ENCODE measurements around the gene BCAR1.
"Not testable (repeated sequence)": the region's sequence is repeated elsewhere in the genome, so short reads cannot be mapped to it uniquely, and the experiment has no call there.

The BCAR1 gene

DNA sequence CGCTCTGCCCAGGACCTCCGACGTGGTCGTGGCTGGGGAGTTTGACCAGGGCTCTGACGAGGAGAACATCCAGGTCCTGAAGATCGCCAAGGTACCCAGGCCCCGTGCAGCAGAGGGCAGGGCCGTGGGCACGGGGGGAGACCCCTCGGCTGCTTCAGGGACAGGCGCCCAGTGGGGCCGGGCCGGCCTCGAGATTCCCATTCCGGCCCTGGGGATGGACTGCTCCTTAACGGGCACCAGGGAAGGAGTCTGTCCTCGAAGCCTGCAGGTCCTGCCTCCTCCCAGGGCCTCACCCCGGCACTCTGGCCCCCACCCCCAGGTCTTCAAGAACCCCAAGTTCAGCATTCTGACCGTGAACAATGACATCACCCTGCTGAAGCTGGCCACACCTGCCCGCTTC is 28.3 kb downstream of the BCAR1 start:
- DNase-seq = not testable (repeated sequence)

DNA sequence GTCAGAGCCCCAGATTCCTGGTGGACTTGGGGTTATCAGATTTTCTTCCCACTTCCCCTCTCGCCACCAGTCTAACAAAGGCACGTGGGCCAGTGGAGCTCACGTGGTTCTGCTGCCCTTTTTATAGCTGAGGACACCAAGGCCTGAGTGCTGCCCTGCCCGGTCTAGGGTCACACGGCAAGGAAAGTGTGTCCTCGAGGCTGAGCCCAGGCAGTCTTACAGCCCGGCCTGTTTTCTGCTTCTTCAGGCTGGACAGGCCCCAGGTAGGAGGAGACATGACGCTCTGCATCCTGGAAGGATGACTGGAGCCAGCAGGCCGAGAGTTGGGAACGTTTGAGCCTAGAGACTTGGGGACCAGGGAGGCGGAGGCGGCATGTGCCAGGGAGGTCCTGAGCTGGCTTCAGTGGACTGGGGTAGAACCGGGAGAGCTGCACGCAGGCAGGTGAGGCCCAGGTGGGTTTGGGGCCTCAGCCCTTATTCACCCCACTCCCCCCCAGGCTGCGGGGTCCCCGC is 29.1 kb downstream of the BCAR1 start:
- no peak for DNase-seq

- DNase-seq = no peak
These were observed 31.6 kb downstream of the BCAR1 start for GRCh38 chr16:75219838-75220237.

DNA sequence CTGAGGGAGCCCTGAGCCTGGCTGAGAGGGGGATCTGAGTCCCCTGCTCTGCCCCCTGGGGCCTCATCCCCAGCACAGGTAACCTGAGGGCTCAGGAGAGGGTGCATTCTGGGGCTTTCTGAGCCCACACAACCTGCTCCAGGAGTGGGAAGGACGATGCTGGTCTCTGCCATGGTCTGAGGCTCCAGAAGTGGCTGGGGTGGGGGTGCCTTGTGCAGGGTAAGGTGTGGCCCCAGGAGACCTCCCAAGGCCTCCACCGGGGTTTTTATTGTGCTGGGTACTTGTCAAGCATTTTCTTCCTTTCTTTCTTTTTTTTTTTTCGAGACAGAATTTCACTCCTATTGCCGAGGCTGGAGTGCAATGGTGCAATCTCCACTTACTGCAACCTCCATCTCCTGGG is 32.3 kb downstream of the BCAR1 start:
- DNase-seq = no peak

DNA sequence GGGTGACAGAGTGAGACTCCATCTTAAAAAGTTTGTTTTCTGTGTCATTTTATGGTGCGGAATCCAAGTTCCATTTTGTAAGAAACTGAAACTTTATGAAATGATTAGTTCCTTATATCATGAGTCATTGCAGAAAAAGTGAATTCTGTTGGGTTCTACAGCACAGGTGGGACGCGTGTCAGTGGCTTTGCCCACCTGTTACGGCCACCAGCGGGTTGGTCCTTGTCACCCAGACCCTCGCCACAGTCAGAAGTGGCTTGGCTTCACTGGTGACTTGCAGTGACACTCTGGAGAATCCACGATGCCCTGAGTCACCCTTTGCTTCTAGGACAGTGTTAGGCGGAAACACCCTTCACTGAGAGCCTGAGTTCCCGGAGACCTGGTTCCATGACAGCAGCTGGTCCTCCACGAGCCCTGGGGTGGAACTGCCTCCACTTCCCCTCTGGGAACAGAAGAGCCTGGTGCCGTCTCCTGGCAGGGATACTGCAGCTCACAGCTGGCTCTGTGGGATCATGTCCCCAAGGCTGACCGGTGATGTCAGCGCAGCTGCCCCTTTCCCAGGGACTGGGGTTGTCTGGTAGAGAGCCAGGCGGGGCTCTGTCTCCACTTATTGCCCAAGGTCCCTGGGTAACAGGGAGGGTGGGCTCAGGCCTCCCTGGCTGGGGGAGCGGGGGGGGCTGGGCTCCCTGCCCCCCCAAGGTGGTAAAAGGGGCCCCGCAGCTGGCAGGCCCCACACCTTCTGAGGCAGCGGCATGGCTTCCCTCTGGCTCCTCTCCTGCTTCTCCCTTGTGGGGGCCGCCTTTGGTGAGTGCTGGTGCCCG is 33.0 kb downstream of the BCAR1 start, which contains the start of gene CTRB1:
Gene CTRB1 (plus strand): TSS at position 733 of the 821 bp plus-strand sequence. CDS start 20 bp downstream, at position 753.
- no peak for DNase-seq

- DNase-seq = no peak
These were observed 34.0 kb downstream of the BCAR1 start for GRCh38 chr16:75217389-75217851.

DNA sequence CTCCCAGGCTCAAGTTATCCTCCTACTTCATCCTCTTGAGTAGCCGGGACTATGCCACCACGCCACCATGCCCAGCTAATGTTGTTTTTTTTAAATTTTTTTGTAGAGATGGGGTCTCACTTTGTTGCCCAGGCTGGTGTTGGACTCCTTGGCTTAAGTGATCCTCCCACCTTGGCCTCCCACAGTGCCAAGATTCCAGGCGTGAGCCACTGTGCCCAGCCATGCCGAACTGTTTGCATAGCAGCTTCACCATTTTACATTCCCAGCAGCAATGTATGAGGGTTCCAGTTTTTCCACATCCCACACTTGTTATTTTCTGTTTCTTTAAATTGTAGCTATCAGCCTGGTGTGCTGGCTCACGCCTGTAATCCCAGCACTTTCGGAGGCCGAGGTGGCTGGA is 34.8 kb downstream of the BCAR1 start:
- no peak for DNase-seq

DNA sequence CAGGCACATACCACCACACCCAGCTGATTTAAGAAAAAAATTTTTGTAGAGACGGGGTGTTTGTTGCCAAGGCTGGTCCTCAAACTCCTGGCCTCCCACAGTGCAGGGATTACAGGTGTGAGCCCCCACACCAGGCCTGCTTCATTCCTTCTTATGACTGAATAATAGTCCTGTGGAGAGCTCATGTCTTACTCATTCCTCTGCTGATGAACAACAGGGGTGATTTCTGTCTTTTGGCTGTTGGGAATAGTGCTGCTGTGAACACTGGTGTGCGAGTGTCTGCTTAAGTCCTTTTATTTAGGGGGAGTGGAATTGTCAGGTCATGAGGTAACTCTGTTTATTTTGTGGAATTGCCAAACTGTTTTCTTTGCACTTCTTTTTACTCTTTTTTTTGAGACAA is 35.3 kb downstream of the BCAR1 start:
- no peak for DNase-seq

- DNase-seq = not testable (repeated sequence)
These were observed 40.1 kb downstream of the BCAR1 start for GRCh38 chr16:75211286-75211685.

DNA sequence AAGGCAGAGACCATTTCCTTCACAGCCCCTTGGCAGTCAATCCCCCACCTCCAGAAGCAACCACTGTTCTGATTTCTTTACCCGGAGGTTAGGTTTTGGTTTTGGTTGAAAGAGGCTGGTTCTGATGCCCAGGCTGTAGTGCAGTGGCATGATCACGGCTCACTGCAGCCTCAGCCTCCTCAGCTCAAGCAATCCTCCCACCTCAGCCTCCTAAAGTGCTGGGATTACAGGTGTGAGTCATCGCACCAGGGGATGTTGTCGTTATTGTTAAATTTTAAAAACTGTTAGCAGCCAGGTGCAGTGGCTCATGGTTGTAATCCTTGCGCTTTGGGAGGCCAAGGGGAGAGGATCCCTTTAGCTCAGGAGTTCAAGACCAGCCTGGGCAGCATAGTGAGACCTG is 41.5 kb downstream of the BCAR1 start:
- no peak for DNase-seq

GRCh38 chr16:75209514-75209913 is 41.9 kb downstream of the BCAR1 start:
- DNase-seq = not testable (repeated sequence)

DNA sequence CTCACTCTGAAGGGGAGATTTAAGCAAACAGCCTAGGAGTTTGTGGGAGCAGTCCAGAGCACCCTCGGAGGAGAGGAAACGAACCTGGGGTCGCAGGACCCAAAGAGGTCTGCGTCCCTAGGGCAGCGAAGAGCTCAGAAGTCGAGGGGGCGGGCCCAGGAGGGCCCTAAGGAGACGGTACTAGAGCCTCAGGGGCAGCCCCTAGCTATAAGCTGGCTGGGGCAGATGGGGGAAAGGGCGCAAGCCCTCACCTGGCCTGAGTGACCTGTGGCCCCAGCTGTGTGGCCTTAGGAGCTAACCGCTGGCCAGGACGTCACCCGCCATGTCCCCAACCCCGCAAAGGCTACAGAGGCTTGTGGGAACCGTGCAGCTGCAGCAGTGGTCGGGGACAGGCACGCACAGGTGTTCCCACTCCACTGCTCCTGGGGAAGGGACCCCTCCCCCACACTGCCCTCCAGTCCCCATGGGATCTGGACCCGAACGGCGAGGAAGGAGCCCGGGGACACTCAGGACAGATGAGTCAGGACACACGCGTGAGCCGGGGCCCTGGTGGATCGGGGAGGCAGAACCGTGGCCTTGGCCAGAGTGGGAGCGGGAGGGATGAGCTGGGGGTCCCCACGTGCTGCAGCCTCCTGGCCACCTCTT is 42.4 kb downstream of the BCAR1 start:
- no peak for DNase-seq

- DNase-seq = no peak
These were observed 43.1 kb downstream of the BCAR1 start for GRCh38 chr16:75208242-75208825.

DNA sequence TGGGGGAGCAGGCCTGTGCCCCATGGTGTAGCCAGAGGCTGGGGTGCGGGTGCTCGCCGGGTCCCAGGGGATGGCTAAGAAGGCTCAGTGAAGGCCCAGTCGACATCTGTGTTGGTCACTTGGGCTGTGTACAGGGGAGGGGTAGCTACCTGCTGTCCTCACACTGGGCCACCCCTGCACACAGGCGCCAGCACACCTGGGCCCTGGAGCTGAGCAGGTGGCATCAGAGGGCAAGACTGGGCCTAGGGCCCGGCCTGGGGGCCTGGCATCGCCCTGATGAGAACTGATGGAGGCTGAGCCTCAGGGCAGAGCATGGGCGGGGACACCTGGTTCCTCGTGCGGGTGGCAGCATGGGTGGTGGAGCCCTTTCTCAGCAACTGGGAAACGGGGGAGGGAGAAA is 43.6 kb downstream of the BCAR1 start:
- no peak for DNase-seq

GRCh38 chr16:75206749-75207451 is 44.5 kb downstream of the BCAR1 start, which contains the start of gene CTRB2:
TSS of gene CTRB2 (minus strand) at chr16:75207161. CDS start at chr16:75207141, 20 bp downstream.
- DNase-seq = no peak

DNA sequence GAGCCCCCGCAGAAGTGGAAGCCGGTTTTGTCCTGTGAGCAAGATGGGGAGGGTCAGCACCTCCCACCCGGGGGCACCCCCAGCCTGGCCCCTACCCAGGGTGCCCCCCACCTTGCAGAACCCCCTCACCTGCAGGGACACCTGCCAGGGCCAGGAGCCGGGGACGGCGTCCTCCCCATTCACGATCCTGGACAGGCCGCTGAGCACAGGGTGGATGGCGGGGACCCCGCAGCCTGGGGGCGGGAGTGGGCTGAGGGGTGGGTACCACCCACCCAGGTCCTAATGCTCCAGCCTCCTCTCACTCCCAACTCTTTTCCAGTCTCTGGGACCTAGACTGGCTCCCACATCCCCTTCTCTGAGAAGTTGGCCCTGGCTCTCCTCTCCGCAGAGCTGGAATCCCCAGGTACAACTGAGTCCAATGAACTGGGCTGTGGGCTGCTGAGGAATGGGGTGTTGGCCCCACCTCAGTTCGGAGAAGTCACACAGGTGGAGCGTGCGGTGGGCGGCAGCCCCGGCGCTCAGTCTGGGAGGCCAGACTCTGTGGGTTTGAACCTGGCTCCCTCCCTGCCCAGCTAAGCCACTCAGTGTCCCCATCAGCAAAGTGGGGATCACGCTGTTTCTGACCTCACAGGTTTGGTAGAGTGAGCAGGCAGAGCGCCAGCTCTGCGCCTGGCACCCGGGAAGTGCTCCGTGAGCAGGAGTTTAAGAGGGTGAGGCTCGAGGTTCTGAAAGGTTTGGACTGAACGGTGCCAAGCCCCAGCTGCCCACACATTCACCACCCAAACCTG is 45.3 kb downstream of the BCAR1 start:
- not testable (repeated sequence) for DNase-seq

DNA sequence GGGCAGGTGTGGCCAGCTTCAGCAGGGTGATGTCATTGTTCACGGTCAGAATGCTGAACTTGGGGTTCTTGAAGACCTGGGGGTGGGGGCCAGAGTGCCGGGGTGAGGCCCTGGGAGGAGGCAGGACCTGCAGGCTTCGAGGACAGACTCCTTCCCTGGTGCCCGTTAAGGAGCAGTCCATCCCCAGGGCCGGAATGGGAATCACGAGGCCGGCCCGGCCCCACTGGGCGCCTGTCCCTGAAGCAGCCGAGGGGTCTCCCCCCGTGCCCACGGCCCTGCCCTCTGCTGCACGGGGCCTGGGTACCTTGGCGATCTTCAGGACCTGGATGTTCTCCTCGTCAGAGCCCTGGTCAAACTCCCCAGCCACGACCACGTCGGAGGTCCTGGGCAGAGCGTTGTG is 46.0 kb downstream of the BCAR1 start:
- not testable (repeated sequence) for DNase-seq

DNA sequence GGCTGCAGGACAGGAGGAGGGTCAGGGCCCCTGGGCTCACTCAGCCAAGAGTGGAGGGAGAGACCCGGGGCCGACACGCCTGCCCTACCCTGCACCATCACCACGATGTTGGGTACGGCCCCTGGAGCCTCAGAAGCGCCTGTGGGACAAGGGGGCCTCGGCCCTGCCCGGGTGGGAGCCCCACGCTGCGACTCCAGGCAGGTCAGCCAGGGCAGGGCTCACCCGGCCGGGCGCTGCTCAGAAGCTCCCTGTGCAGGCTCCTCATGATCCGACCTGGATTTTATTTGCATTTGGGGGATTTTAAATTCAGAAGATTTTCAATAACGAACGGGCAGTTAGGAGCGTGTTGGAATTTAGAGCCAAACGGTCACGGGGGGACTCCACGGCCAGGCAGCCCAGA is 46.5 kb downstream of the BCAR1 start:
- not testable (repeated sequence) for DNase-seq

GRCh38 chr16:75204410-75204758 is 47.0 kb downstream of the BCAR1 start:
- DNase-seq = peak; percentile 55

DNA sequence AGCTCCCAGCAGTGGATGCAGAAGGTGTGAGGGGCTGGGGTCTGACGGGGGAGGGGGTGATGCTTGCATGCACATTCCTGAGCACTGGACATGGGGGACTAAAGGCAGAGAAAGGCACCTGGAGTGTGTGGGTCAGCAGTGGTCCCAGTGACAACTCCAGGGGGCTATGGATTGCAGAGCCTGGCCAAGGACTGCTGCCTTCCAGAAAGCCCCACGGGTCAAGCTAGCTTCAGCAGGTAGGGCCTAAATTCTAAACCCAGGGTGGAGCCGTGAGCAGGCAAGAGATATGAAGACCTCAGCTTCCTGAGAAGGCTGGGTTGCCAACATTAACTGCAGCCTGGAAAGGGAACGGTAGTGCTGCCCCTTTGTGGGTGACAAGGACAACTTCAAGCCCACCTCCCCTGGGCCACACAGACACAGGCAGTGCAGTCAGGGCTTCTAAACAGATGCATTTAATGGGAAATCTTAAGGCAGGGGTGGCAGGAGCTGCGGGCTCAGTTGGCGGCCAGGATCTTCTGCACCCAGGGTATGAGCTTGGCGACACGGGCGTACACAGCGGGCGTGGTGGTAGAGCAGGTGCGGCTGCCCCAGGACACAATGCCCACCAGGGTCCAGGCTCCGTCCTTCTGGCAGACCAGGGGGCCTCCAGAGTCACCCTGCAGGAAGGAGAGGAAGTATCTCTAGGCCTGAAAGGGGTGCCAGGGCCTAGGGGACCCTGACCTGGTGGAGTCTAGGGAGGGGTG is 47.6 kb downstream of the BCAR1 start:
- DNase-seq = peak; percentile 61

DNA sequence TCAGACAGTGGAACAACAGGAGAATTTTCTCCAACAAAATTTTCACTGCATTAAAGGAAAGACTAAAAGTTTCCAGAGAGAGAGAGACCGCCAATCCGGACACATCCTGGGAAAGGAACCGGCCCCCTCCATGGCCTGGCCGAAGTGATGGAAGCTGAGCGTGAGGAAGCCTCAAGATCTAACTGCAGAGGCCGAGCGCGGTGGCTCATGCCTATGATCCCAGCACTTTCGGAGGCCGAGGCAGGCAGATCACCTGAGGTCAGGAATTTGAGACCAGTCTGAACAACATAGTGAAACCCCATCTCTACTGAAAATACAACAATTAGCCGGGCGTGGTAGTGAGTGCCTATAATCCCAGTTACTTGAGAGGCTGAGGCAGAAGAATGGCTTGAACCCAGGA is 48.3 kb downstream of the BCAR1 start:
- DNase-seq = peak; percentile 50
